HT1080 (cell line): Measurements from ENCODE around the gene FARS2. TPM values are rescaled to one million over a fixed set of nuclear protein-coding genes. Genes with fewer than 3 reads are reported as not detected.

Experiments
- DNase-seq: peaks from one replicate; pipeline ENCODE4 v3.0.0-alpha.2; 2015; ENCODE audit warnings: low read depth
- total RNA-seq: library from RNA; depleted of rRNA; stranded (reverse); fragments of >200 nt; shearing (Covaris generic); gene quantifications from 2 replicates; pipeline ENCODE4 v1.2.3, GENCODE V29; 2014

Gene FARS2
- total RNA-seq, 1 experiment from 2014 or later, result 19.2 TPM

DNA sequence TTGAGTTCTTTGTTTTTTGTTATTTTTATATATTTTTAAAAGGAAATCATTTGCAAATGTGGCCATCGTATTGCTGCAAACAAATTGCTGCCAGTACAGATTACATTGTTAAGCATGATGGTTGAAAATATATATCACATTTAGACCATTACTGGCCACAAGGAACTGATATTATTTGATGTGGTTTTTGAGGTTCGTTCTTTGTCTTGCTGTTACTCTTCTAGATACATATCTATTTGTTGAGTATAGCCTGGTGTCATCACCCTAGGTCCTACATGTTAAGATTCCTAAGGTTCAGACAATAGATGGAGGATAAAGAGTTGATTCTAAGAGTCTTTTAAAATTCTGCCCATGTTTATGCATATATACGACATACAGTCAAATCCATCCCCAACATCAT lies 306.0 kb downstream of the FARS2 start:
- no peak for DNase-seq

DNA sequence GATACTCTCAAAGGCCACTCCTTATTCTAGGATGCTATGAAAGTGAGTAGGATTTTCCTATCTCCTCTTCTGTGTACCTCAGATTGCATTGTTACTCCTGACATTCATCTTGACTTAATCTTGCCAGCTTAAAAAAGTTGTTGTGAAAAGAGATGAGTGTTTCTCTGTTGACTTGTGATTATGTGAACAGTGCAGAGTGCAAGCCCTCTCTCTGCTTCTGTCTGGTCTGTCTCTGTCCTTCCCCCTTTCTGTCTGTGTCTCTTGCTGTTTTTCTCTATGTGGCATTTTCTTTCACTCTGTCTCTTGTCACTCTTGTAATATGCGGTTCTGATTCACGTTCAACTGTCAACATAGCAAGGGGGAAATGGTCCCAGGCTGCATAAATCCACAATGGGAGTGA lies 306.6 kb downstream of the FARS2 start:
- no peak for DNase-seq

DNA sequence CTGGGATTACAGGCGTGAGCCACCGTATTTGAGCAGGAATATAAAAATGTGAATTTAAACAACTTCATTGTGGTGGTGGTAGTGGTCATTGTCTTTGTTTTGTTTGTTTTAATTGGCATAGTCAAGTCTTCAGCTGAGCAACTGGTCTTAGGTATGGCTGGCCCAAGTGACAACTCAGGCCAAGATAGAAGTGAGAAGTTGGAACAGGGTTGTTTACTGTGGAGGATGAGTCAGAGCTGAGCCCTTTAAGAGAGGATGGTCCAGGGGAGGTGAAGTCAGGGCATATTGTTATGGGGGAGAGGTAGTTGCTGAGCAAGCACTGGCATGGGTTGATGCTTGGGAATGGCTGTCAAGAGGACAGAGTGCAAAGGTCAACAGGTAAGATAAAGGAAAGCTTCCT lies 308.2 kb downstream of the FARS2 start:
- peak; percentile 33 for DNase-seq

DNA sequence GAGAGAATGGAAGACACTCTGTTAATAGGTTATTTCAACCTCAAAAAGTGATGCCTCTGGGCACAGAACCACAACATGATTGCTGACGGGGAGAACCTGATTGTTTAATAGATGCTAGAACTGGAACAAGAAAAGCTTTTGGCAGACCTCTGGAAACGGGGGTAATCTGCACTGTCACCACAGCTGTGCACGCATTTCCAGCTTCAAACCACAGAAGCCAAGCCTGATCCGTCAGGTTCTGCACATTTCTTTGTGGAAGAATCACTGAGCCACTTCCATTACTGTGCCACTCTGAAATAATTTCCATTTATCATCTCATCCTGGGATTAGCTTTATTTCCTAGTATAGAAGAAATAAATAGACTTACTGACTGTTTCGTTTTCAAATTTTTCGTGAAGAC lies 309.3 kb downstream of the FARS2 start:
- DNase-seq, result no peak

DNA sequence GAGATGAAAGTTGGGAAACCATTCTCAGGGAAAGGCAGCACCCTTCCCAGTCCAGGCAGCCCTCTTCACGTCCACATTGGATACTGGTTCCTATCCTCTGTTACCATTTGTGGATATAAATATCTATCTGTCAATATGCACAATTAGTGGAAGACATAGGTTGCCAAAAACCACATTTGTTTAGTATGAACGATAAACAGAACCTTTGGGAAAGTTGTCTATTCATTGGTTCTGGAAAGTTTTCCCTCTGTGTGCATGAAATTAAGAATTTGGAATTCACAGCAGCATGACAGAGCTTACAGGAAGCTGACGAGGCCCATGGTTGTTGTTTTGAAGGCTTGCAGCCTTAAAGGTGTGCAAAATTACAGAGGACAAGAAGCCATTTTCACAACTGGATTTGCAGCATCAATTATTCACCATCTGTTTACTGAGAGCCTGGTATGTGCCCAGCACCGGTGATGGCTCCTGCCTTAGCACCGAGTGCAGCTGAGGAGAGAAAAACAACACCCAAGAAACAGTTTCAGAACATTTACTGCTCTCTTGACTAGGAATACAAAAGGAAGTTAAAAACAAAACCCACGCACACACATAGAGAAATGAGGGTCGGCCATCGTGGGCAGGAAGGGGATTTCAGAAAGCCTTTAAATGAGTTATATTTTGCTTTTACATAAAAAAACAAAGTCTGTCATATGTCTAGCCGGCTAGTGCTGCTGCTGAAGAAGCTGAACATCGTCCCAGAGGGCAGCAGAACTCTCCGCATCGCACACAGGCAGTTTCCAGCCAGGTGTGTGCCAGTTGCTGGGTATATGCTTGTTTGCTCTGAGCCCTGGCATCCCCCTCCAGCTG lies 319.6 kb downstream of the FARS2 start:
- no peak for DNase-seq

DNA sequence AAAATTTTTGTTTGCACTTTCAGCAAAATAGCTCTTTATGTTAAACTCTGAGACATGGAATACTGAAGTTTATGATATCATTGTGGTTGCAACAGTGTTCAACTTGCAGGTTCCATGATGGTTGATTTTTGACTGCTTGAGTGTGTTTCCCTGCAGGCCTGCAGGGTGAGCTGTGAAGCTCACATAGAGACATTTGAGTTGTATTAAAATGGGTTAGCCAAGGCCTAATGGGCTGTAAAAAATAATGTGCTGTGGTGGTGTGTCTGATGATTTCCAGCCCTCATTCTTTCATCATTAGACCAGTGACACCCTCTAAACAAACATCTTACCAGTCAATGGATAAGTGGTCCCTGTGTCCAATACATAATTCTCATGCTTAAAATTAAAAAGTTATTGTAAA lies 321.4 kb downstream of the FARS2 start:
- no peak for DNase-seq

DNA sequence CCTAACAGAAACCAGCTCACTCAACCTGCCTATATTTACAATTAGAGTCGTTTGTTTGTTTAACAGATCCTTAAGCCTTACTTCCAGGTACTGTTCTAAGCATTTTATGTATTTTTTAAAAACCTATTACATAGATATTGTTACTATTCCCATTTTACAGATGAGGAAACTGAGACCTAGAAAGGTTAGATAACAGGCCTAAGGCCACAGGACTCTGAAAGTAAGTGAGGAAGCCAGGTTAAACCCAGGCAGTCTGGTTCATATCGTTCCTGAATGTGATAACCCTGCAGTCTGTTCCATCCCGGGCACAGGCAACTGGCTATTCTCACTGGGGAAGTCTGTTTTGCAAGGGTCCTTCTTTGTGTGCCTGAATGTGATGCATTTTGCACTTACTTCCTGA lies 322.2 kb downstream of the FARS2 start:
- no peak for DNase-seq

DNA sequence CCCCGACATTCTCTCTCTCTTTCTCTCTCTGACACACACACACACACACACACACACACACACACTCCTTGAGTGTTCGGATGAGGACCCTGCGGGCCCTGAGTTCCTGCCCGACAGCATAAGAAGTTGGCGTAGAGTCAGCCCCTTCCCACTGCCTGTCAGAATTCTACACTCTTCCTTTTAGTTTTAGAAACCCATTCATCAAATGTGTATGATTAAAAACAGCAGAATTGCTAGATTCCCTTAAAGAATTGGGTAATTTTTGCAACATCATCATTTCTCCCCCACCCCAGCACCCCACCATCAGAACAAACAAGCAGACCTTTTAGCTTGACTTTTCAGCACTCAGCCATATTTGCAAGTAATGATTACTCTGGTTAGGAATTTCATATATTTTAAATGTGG lies 322.8 kb downstream of the FARS2 start:
- DNase-seq, result no peak

DNA sequence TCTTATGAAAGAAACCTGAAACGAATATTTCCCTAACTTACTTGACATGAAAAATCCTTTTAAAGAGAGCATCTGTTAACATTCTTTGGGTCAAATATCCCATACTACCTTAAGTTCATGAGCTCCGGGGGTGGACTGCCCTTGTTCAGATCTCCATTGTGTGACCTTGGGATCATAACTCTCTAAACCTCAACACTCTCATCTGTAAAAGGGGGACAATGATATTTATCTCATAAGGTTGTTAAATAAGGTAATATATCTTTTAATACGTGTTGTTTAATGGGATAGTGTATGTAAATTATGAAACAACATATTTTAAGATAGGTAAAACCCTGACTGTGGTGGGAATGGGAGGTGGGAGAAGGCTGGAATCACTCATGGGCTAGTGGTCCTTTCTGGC lies 326.3 kb downstream of the FARS2 start:
- DNase-seq, result no peak

DNA sequence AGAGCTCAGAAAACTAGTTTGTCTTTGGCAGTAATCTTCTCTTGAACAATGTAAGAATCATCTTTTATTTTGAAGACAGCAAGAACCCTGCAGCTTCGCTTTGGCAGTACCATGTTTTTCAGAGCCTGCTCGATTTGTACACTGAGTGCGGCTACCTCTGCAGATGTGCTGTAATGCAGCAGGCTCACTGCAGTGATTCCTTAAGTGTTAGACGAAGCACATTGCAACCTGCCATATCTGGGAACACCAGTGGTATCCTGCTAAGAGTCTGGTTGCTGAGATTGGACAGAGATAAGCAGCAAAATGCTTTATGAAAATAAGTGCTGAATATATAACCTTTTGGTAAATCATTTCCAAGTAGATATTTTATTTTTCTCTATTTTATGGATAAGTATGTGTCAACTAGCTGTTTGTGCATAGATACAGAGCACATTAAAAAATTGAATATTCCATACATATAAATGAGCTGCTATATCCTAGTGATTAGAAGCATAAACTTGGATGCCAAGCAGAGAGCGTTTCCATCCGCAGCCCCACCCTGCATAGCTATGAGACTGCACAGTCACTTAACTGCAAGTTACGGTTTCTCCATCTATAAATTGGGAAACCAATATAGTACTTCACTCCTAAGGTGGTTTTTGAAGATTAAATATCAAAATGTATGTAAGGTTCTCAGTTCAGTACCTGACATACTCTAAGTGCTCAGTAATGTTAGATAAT lies 328.3 kb downstream of the FARS2 start:
- no peak for DNase-seq

DNA sequence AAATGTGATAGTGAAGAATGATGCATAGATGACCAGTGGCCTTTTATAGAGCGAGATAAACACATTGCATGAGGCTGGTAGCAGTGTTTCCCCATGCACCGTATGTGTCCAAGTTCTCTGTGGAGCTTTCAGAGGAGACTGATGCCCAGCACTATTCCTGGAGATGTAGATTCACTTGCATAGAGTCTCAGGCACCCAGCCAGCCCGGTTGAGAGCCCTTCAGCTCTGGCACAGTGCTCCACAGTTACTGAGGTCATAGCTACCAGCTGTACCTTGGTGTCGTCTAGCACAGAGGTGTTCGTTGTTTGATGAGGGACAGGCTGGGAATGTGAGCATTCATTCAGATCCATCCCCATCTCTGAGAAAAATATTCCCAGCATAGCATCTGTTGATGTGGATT lies 328.9 kb downstream of the FARS2 start:
- no peak for DNase-seq

DNA sequence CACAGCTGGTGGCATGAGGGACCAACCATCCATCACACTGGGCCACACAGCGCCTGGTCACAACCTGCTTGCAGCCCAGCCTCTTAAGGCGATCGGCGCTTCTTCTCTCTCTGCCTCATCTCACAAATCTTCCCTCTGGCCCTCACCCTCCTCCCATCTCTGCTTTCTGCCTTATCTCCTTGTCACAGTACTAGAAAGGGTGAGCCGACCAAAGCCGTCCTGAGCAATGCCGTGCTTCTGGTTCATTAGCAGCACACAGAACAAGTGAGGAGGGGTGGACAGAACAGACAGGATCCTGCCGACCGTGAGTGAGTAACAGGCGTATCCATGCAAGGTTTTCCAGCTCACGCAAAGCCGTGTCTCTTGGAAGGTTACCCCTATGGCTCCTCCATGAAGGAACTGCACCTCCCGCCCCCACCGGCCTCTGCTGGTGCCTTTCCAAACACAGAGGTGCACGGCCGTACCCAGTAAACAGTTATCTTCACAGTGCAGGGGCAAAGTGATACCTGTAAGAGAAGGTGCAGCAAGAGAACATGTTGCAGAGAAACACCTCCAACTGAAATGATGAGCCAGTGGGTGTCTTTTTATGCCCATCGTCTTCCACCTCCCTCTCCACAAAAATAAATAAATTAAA lies 331.7 kb downstream of the FARS2 start:
- no peak for DNase-seq

DNA sequence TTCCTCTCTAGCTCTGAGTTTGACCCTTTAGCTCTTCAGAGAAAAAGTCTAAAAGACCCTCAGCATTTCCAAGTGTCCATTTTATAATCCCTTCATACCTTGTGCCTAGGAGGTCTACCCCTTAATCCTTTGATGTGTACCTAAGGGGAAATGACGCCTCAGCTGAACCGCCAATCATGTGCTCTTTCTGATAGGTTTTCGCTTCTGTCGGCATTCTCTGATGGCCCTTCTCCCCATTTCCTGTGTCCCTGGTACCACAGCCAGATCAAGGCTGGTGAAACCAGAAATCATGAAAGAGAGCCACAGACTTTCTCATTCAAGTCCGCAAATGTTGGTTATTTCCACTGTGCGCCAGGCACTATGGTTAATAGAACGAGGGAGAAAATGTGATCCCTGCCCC lies 333.9 kb downstream of the FARS2 start:
- no peak for DNase-seq

DNA sequence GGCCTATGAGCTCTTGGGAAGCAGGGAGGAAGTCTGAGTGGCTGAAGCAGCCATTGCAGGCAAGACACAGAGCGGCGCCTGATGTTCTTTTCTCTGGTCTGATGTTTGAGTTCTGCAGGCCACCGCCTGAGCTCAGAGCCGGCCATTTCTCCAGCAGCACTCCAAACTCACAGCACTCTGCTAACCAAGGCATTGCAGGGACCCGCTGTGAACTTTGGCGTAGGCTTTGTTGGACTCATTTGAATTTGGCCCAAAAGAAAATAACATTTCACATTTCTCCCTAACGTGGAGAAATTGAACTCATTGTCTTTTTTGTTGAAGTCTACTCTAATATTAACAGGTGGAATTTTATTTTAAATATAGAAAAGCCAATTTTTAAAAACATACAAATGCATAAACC lies 336.1 kb downstream of the FARS2 start:
- DNase-seq, result no peak

DNA sequence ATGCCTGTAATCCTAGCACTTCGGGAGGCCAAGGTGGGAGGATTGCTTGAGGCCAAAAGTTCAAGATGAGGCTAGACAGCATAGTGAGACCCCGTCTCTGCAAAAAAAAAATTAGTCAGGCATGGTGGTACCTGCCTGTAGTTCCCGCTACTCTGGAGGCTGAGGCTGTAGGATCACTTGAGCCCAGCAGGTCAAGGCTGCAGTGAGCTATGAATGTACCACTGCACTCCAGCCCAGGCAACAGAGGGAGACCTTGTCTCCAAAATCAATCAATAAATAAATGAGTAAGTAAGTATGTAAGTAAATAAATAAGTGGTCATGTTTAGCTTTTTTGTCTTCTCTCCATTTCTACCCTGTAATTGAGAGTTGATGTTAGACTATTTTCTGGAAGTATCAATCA lies 336.8 kb downstream of the FARS2 start:
- DNase-seq, result no peak

DNA sequence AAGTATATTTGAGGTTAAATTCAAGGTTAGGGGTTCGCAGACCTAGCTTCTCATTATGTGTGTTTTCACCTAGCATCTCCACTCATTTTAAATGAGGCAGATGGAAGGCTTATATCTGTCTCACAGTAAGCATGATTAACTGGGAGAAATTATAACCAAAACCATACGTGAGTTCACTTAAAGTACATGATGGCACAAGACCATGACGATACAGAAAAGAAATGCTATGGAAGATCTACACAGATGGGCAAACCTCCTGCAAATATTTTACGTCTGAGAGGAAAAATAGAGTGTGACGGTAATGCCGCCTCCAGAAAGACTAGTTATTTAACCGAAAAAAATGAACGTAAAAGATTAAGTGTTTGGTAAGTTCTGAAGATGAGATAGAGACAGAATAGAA lies 337.8 kb downstream of the FARS2 start:
- no peak for DNase-seq

DNA sequence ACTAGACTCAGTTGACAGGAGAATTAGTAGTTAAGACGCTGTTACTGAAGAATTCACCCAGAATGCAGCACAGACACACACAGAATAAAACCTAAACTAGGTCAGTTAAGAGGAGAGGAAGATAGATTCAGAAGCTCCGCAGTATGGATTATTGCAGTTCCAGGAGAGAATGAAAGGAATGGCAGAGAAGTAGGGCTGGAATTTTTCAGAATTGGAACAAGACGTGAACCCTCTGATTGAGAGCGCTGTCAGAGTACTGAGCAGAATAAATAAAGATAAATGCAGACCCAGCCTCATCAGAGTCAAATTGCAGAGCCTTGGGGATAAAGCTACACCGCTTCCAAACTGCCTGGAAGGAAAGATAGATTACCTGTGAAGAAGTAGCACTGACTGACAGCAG lies 344.6 kb downstream of the FARS2 start:
- no peak for DNase-seq

DNA sequence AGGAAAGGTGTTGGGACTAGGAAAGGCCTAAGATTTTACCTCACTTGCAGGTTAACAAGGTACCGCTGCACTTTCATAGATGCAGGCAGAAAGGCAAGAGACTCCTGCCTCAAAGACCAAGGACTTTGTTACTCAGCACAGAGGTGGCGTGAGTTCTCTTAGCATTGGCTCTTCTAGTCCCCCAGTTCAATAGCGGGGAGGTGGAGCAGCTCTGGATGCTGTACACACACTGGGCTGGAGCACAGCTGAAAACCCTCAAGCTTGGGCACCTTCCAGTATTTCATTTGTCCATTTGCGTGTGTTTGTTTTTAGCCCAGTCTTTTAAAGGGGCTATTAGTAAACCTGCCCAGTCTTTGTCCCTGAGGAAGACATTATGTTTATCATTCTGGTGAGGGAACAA lies 345.2 kb downstream of the FARS2 start:
- DNase-seq, result no peak

DNA sequence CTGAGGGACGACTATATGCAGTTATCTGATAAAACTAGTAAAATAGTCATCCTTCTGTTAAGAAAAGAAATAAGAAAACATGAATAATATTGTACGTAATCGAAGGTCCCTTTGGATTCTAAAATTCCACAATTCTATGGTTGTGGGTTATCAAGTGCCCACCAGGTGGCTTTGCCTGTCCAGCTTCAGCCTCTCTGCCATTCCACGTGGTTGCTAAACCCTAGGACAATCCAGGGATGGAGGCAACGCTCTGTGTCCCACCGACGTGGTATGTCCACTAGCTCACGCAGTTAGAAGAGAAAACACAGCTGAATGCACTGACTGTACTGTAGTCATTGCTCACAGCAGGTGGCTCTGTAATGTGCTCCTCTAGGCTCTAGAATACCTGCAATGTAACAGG lies 349.3 kb downstream of the FARS2 start:
- no peak for DNase-seq

DNA sequence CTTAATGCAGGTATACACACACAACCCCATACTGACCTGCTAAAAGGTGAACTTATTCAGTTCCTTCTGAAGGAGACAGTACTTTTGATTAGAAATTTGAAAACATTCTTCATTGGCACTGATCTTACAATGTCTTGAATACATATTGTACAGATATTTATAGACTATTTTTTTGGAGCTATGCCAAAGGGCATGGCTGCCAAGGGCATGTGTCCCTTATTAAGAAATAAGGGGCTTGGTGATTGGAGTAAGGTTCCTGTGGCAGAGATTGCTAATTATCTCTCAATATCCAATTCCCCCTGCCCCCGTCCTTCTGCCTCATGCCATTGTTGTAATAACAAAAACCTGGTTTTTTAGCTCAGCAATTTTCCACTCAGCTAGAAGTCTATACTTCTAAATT lies 355.9 kb downstream of the FARS2 start:
- DNase-seq, result no peak

DNA sequence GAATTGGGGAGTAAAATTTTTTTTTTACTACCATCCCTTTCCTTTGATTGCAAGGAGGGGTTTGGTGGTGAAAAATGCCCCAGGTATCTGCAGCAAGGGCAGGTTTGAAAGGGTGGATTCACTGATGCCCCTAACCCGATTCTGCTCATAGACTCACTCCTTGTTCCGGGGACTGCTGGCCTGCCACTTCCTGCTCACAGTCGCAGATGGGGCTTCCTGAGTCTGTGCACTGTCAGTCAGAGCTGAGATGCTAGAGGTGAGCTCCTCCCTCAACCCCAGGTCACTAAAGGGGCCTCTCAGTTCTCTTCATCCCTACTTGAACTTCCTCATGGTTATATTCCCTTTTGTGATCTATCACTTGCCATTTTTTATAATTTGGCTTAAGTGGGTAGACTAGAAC lies 357.9 kb downstream of the FARS2 start:
- DNase-seq, result no peak

DNA sequence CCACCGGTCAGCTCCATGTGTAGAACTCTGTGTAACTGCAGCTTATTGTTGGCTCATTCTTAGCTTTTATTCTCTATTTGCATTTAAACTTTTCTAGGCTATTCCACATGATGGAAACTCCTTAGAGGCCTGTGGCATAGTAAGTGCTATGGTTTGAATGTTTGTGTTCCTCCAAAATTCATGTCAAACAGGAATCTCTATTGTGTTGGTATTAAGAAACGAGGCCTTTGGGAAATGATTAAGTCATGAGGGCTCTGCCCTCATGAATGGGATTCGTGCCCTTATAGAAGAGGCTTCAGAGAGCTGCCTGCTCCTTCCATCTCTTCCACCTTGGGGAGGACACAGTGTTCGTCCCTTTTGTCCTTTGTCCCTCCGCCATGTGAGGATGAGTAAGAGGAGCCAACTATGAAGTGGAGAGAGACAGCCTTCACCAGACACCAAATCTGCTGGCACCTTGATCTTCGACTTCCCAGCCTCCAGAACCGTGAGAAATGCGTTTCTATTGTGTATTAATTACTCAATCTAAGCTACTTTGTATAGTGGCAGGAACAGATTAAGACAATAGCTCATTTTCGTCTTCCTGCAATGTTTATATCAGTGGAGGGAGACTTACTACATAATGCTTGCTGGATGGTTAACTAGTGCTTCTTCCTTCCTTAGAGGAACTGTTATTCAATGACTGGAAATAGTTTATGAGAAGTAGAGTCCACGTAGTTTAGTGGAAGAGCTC lies 361.1 kb downstream of the FARS2 start:
- DNase-seq, result no peak
